Skin epidermis (tissue), 12 donors: ENCODE data around the gene ID2.
A peak's percentile ranks its signal among the peaks of the same experiment; 100 is the strongest.

Experiments used
- H3K27ac ChIP-seq, 21 experiments: fragments of 200-600 bp; sonication (generic) in 11 of 21; one replicate each; pipeline ENCODE4 v1.5.0; 2020; ENCODE audit warnings: mild to moderate bottlenecking in 3 of 21, inconsistent platforms in 2 of 21, moderate library complexity in 2 of 21
- H3K4me3 ChIP-seq, 7 experiments: fragments of 200-600 bp; sonication (generic) in 2 of 7; one replicate each; pipeline ENCODE4 v1.5.0; 2020; ENCODE audit warnings: inconsistent platforms in 2 of 7, mild to moderate bottlenecking in 2 of 7, moderate library complexity in 1 of 7

Gene ID2

GRCh38 chr2:8663997-8664396 is 17.9 kb upstream of the ID2 start:
- no peak overlapping the region for H3K4me3 ChIP-seq
- no peak overlapping the region for H3K27ac ChIP-seq

- H3K27ac ChIP-seq, result no peak overlapping the region
- no peak overlapping the region for H3K4me3 ChIP-seq
Observed at GRCh38 chr2:8666581-8666980, 15.3 kb upstream of the ID2 start.

GRCh38 chr2:8667896-8668512 is 13.9 kb upstream of the ID2 start:
- Histone ChIP-seq H3K4me3 (no peak overlapping the region), H3K27ac (no peak overlapping the region)

- H3K27ac ChIP-seq, result no peak overlapping the region
Observed at GRCh38 chr2:8669157-8669817, 12.6 kb upstream of the ID2 start.

GRCh38 chr2:8670580-8670979 is 11.3 kb upstream of the ID2 start:
- Histone ChIP-seq H3K4me3 (no peak overlapping the region), H3K27ac (no peak overlapping the region)

More at GRCh38 chr2:8669157-8669817, 12.6 kb upstream of the ID2 start:
- no peak overlapping the region for H3K4me3 ChIP-seq

- no peak overlapping the region for H3K27ac ChIP-seq
Observed at GRCh38 chr2:8671176-8671575, 10.7 kb upstream of the ID2 start.

GRCh38 chr2:8671802-8672201 is 10.1 kb upstream of the ID2 start:
- no peak overlapping the region for H3K4me3 ChIP-seq
- H3K27ac ChIP-seq, result no peak overlapping the region

More at GRCh38 chr2:8671176-8671575, 10.7 kb upstream of the ID2 start:
- no peak overlapping the region for H3K4me3 ChIP-seq

- no peak overlapping the region for H3K4me3 ChIP-seq
- H3K27ac ChIP-seq, result no peak overlapping the region
Observed at GRCh38 chr2:8672940-8673339, 8.9 kb upstream of the ID2 start.

GRCh38 chr2:8673381-8673780 is 8.5 kb upstream of the ID2 start:
- H3K4me3 ChIP-seq, result no peak overlapping the region
- H3K27ac ChIP-seq, result no peak overlapping the region

- Histone ChIP-seq H3K27ac (no peak overlapping the region), H3K4me3 (no peak overlapping the region)
Observed at GRCh38 chr2:8674420-8675009, 7.3 kb upstream of the ID2 start.

- Histone ChIP-seq H3K4me3 (no peak overlapping the region), H3K27ac (peak overlapping the region in 3 of 21 experiments; percentile 90 to 99 (median 96))
Observed at GRCh38 chr2:8675543-8675942, 6.3 kb upstream of the ID2 start.

GRCh38 chr2:8676191-8676920 is 5.5 kb upstream of the ID2 start:
- peak overlapping the region; percentile 4 to 55 (median 37) for H3K4me3 ChIP-seq
- H3K27ac ChIP-seq, result peak overlapping the region in 19 of 21 experiments; percentile 4 to 99 (median 90)

- H3K27ac ChIP-seq, result peak overlapping the region in 20 of 21 experiments; percentile 8 to 99 (median 90)
Observed at GRCh38 chr2:8676921-8677645, 4.8 kb upstream of the ID2 start.

GRCh38 chr2:8677646-8678592 is 3.9 kb upstream of the ID2 start:
- H3K4me3 ChIP-seq, result peak overlapping the region; percentile 38 to 55 (median 48)
- peak overlapping the region; percentile 23 to 99 (median 90) for H3K27ac ChIP-seq

More at GRCh38 chr2:8676921-8677645, 4.8 kb upstream of the ID2 start:
- peak overlapping the region; percentile 4 to 55 (median 37) for H3K4me3 ChIP-seq

GRCh38 chr2:8678731-8679566 is 2.9 kb upstream of the ID2 start:
- Histone ChIP-seq H3K27ac (peak overlapping the region; percentile 85 to 99 (median 94)), H3K4me3 (peak overlapping the region; percentile 38 to 55 (median 48))

- Histone ChIP-seq H3K4me3 (peak overlapping the region; percentile 38 to 55 (median 48)), H3K27ac (peak overlapping the region; percentile 85 to 99 (median 94))
Observed at GRCh38 chr2:8679567-8679826, 2.4 kb upstream of the ID2 start.

GRCh38 chr2:8679827-8680731 is 1.8 kb upstream of the ID2 start:
- Histone ChIP-seq H3K27ac (peak overlapping the region; percentile 26 to 99 (median 94)), H3K4me3 (peak overlapping the region in 6 of 7 experiments; percentile 38 to 60 (median 48))
